K562 (cell line): Measurements from ENCODE around the gene MMP11. TPM values are rescaled to one million over a fixed set of nuclear protein-coding genes. Genes with fewer than 3 reads are reported as not detected.

ENCODE experiments used
- ATAC-seq: fragments of 200-7000 bp; cut with Tn5 transposase; 3 replicates; pipeline ENCODE4 v1.9.1; 2020; ENCODE audit warnings: moderate library complexity
- BruUV-seq: library from RNA; stranded (reverse); fragments of 400-500 nt; replicated peaks from 2 replicates; lab custom pipeline; 2021; lab: Mats Ljungman, UMichigan
- CTCF ChIA-PET: fragments of 300-600 bp; formaldehyde crosslinking; extraction: SDS; loops from one replicate; lab custom pipeline; 2021; ENCODE audit warnings: low intra/inter-chr PET ratio; lab: Yijun Ruan, JAX
- POLR2A ChIA-PET: fragments of 300-600, 350-650 bp; sonication (Branson Sonifier 250); formaldehyde crosslinking; extraction: SDS; loops from one replicate; lab custom pipeline; 2021; ENCODE audit warnings: antibody characterized with exemption, inconsistent platforms; lab: Yijun Ruan, JAX
- DNase-seq, 4 experiments: peaks; one replicate each; pipeline versions ENCODE4 v3.0.0 to v3.0.0-alpha.2; 2011 to 2018; ENCODE audit warnings: low spot score in 3 of 4, mixed read lengths in 3 of 4; ENCODE audit errors: extremely low read depth in 1 of 4
- FAIRE-seq: peaks from 2 replicates; lab custom pipeline; 2011; peaks lifted over from hg19 to GRCh38; lab: Jason Lieb, UNC
- H2AFZ ChIP-seq: 2 replicates; pipeline ENCODE4 v1.6.0; 2011; ENCODE audit warnings: low read depth, low read length, control low read depth, inconsistent platforms
- H3K27ac ChIP-seq: fragments of 200-600 bp; 3 replicates; pipeline ENCODE4 v1.8.0; 2011; ENCODE audit warnings: low read depth, mild to moderate bottlenecking, control low read depth, inconsistent platforms, low read length, moderate library complexity, mixed read lengths; ENCODE audit errors: extremely low read depth
- H3K27me3 ChIP-seq, 2 experiments: fragments of 300-600 bp in 1 of 2; 2 replicates in 1 of 2; 3 replicates in 1 of 2; pipeline versions ENCODE4 v1.6.0 to v1.8.0; 2011; ENCODE audit warnings: inconsistent platforms in 2 of 2, low read length in 2 of 2, mild to moderate bottlenecking in 1 of 2, mixed read lengths in 1 of 2, moderate library complexity in 1 of 2; ENCODE audit not compliant: control insufficient read depth in 2 of 2, insufficient read depth in 2 of 2
- H3K36me3 ChIP-seq: fragments of 300-600 bp; 3 replicates; pipeline ENCODE4 v1.8.0; 2011; ENCODE audit warnings: mild to moderate bottlenecking, low read length, inconsistent platforms; ENCODE audit not compliant: control insufficient read depth, insufficient read depth
- H3K4me1 ChIP-seq, 2 experiments: fragments of 200-600 bp in 1 of 2; replicated peaks in 1 of 2; 2 replicates in 1 of 2; 3 replicates in 1 of 2; pipeline versions ENCODE4 v1.5.1 to v1.8.0; 2011; ENCODE audit warnings: inconsistent platforms in 2 of 2, low read length in 2 of 2, mild to moderate bottlenecking in 1 of 2, mixed read lengths in 1 of 2, moderate library complexity in 1 of 2; ENCODE audit not compliant: control insufficient read depth in 2 of 2, insufficient read depth in 2 of 2
- H3K4me2 ChIP-seq: 2 replicates; pipeline ENCODE4 v1.6.1; 2011; ENCODE audit warnings: low read length, control low read depth, inconsistent platforms, mixed read lengths; ENCODE audit not compliant: insufficient read depth
- H3K4me3 ChIP-seq: fragments of 200-600 bp; sonication (generic), shearing (Covaris generic); 2 replicates; pipeline ENCODE4 v1.5.1; 2016; ENCODE audit warnings: control low read depth, inconsistent platforms
- H3K79me2 ChIP-seq: fragments of 200-600 bp; 3 replicates; pipeline ENCODE4 v1.8.0; 2011; ENCODE audit warnings: low read length, inconsistent platforms; ENCODE audit not compliant: control insufficient read depth, insufficient read depth
- H3K9ac ChIP-seq, 2 experiments: 2 replicates each; pipeline versions ENCODE4 v1.6.0 to v1.6.1; 2011; ENCODE audit warnings: low read depth in 2 of 2, low read length in 2 of 2, control low read depth in 1 of 2, inconsistent platforms in 1 of 2, mild to moderate bottlenecking in 1 of 2, mixed read lengths in 1 of 2; ENCODE audit not compliant: insufficient read depth in 1 of 2
- H3K9me1 ChIP-seq: one replicate; pipeline ENCODE4 v1.6.0; 2011; ENCODE audit warnings: inconsistent platforms, mild to moderate bottlenecking, low read length, moderate library complexity; ENCODE audit not compliant: control insufficient read depth, insufficient read depth
- H3K9me3 ChIP-seq: replicated peaks from 2 replicates; pipeline ENCODE4 v1.5.1; 2011; ENCODE audit warnings: low read depth, low read length, inconsistent platforms; ENCODE audit not compliant: control insufficient read depth, insufficient read depth
- H4K20me1 ChIP-seq: replicated peaks from 2 replicates; pipeline ENCODE4 v1.6.1; 2011; ENCODE audit warnings: low read length, inconsistent platforms, mixed read lengths; ENCODE audit not compliant: control insufficient read depth, insufficient read depth
- RBFOX2 ChIP-seq: fragments of 200-400 bp; formaldehyde crosslinking; IDR thresholded peaks from 2 replicates; pipeline ENCODE4 v1.6.1; 2017; ENCODE audit warnings: low read depth, mild to moderate bottlenecking, low read length, moderate library complexity
- ZNF146 ChIP-seq: IDR thresholded peaks from one replicate; pipeline ENCODE4 v1.6.1; 2018; ENCODE audit warnings: missing compliant biosample characterization; ENCODE audit not compliant: unreplicated experiment
- WGBS: fragments of 100-300 bp; shearing (Covaris generic); methylation state at CpG from one replicate; pipeline ENCODE4 v1.1.6; 2016; ENCODE audit warnings: low coverage, mixed read lengths; ENCODE audit not compliant: insufficient coverage; ENCODE audit errors: missing lambda C conversion rate; 5-methylcytosine and 5-hydroxymethylcytosine counted together
- in situ Hi-C: fragments of 300-500 bp; cut with MboI; formaldehyde crosslinking; loops from 4 replicates; pipeline ENCODE4 v1.15.0; 2018; ENCODE audit warnings: inconsistent platforms, mixed read lengths
- intact Hi-C: fragments of 100-400 bp; cut with micrococcal nuclease; formaldehyde crosslinking; loops from 2 replicates; pipeline ENCODE4 v1.14.2; 2022
- polyA plus RNA-seq, 8 experiments: library from polyadenylated mRNA; depleted of rRNA in 4 of 8; stranded (reverse) in 5 of 8; unstranded in 3 of 8; fragments of >200 nt; fragmentation: Nextera tagmentation in 2 of 8; fragmentation: Illumina TruSeq in 1 of 8; extraction: Ambion mirVana in 2 of 8; extraction: Trizol in 1 of 8; gene quantifications; 2 replicates each; pipeline versions ENCODE4 v1.2.1 to v1.2.3, GENCODE V29; 2011 to 2014; ENCODE audit warnings: inconsistent platforms in 1 of 8, missing spikeins in 1 of 8
- total RNA-seq, 7 experiments: library from RNA; depleted of rRNA in 6 of 7; stranded (reverse); fragments of >200 nt in 6 of 7; fragmentation: Illumina TruSeq in 2 of 7; extraction: Trizol in 2 of 7; gene quantifications; 2 replicates each; pipeline versions ENCODE4 v1.2.1 to v1.2.3, GENCODE V29; 2011 to 2021; ENCODE audit warnings: low replicate concordance in 1 of 7
- TF ChIP-seq, protein P1 (sequence below): fragments of 450-650 bp; IDR thresholded peaks from 2 replicates; pipeline ENCODE4 v1.6.1; 2016; ENCODE audit warnings: low read depth

Gene MMP11
- total and polyA plus RNA-seq, 9 of the 15 experiments (the other 6 are each of a cell fraction or from before 2014, with no cell fraction given) = 0.14 to 1.8 (median 1.1) TPM; not detected in 2

- BruUV-seq = no TSS peak
- TF ChIP-seq ZNF146 (CRISPR knock-in tag) (no peak), RBFOX2 (no peak)
- TF ChIP-seq, protein P1, sequence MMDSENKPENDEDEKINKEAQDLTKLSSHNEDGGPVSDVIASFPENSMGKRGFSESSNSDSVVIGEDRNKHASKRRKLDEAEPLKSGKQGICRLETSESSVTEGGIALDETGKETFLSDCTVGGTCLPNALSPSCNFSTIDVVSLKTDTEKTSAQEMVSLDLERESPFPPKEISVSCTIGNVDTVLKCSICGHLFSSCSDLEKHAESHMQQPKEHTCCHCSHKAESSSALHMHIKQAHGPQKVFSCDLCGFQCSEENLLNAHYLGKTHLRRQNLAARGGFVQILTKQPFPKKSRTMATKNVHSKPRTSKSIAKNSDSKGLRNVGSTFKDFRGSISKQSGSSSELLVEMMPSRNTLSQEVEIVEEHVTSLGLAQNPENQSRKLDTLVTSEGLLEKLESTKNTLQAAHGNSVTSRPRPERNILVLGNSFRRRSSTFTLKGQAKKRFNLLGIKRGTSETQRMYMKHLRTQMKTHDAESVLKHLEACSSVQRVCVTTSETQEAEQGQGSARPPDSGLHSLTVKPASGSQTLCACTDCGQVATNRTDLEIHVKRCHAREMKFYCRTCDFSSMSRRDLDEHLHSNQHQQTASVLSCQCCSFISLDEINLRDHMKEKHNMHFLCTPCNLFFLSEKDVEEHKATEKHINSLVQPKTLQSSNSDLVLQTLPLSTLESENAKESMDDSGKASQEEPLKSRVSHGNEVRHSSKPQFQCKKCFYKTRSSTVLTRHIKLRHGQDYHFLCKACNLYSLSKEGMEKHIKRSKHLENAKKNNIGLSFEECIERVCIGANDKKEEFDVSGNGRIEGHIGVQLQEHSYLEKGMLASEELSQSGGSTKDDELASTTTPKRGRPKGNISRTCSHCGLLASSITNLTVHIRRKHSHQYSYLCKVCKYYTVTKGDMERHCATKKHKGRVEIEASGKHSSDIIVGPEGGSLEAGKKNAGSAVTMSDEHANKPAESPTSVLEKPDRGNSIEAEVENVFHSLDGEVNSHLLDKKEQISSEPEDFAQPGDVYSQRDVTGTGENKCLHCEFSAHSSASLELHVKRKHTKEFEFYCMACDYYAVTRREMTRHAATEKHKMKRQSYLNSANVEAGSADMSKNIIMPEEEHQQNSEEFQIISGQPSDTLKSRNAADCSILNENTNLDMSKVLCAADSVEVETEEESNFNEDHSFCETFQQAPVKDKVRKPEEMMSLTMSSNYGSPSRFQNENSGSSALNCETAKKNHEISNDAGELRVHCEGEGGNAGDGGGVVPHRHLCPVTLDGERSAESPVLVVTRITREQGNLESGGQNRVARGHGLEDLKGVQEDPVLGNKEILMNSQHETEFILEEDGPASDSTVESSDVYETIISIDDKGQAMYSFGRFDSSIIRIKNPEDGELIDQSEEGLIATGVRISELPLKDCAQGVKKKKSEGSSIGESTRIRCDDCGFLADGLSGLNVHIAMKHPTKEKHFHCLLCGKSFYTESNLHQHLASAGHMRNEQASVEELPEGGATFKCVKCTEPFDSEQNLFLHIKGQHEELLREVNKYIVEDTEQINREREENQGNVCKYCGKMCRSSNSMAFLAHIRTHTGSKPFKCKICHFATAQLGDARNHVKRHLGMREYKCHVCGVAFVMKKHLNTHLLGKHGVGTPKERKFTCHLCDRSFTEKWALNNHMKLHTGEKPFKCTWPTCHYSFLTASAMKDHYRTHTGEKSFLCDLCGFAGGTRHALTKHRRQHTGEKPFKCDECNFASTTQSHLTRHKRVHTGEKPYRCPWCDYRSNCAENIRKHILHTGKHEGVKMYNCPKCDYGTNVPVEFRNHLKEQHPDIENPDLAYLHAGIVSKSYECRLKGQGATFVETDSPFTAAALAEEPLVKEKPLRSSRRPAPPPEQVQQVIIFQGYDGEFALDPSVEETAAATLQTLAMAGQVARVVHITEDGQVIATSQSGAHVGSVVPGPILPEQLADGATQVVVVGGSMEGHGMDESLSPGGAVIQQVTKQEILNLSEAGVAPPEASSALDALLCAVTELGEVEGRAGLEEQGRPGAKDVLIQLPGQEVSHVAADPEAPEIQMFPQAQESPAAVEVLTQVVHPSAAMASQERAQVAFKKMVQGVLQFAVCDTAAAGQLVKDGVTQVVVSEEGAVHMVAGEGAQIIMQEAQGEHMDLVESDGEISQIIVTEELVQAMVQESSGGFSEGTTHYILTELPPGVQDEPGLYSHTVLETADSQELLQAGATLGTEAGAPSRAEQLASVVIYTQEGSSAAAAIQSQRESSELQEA = no peak
- Histone ChIP-seq H3K9me1 (peaks cover 2% of the 10 kb centered on the region), H3K4me2 (no peak overlapping the region), H3K36me3 (peaks cover 9% of the 10 kb centered on the region; the same call in 1 of the 3 replicates), H3K27ac (no peak overlapping the region), H3K79me2 (no peaks in the 10 kb centered on the region), H3K4me3 (no peak overlapping the region), H3K27me3 (no peaks in the 10 kb centered on the region), H3K9ac (no peak overlapping the region), H2AFZ (no peak overlapping the region), H4K20me1 (peaks cover 9% of the 10 kb centered on the region), H3K9me3 (no peaks in the 10 kb centered on the region), H3K4me1 (peaks cover 13 to 19% of the 10 kb centered on the region in 2 experiments; a peak in 4 of 5 replicates)
- no peak for ATAC-seq
- intact Hi-C loops (no loop called here), in situ Hi-C loops (no loop called here)
- POLR2A ChIA-PET = interaction anchor here (0.7 to 1.3 kb wide), 3 partner anchors 9 to 611 kb away, joined by 3 to 4 read pairs (median 4); partner anchors contain the start of gene ZNF70
- WGBS = 57% methylated on average over 4 of the region's 4 CpGs
- CTCF ChIA-PET = no interaction called here
- no peak for FAIRE-seq
- DNase-seq = no peak
These were observed 13.1 kb upstream of the MMP11 start for GRCh38 chr22:23759566-23759965.
